GM23248 (cell line): ENCODE measurements around the gene NPHP4.

ENCODE experiments used
- EZH2 ChIP-seq: fragments of 200-600 bp; sonication (generic); IDR thresholded peaks from 2 replicates; pipeline ENCODE4 v1.6.1; 2018; ENCODE audit warnings: antibody characterized with exemption, mild to moderate bottlenecking; ENCODE audit not compliant: insufficient read depth, poor library complexity, severe bottlenecking
- EZH2phosphoT487 ChIP-seq: fragments of 200-600 bp; sonication (generic); IDR thresholded peaks from 2 replicates; pipeline ENCODE4 v1.6.1; 2018; ENCODE audit warnings: antibody characterized with exemption, moderate library complexity, mild to moderate bottlenecking, low read depth; ENCODE audit not compliant: insufficient read depth

DNA sequence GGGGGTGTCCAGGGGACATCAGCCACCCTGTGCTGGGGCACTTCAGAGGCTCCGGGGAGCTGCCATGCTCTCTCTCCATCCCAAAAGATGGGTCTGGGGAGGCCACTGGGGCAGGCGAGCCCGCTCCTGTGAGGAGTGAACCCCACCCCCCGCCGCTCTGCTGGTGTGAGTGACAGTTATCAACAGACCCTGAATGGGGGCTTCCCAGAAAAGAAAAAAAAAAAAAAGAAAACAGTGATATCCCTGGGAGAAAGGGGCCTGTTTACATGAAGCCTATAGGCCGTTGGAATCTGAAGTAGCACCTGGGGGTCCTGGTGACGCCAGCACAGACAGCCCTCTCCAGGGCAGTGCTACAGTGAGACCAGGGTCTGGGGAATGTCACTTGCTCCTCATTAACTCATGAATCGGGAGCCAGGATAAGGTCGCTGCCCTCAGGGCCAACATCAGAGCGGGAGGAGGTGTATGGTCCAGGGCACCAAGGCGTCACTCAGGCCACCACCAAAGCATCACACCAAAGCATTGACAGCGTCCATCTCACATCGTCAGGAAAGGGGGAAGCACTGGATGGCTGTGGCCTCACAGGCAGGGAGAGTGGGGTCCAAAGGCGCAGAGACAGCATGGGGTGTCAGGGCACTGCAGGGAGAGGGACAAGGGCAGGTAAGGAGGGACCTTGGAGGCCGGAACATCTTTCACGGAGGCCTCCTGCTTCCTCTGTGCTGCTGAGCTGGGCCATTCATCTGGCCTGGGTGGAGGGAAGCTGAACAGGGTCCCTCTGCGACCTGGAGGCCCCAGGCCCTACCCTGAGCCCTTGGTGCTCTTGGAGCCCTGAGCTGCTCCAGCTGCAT is 8.4 kb upstream of the NPHP4 start:
- TF ChIP-seq EZH2: no peak
- no peak for TF ChIP-seq EZH2phosphoT487
